ENCODE data around the gene ARHGAP8.

ARHGAP8 gene

GRCh38 chr22:44862281-44862680 lies 109.9 kb downstream of the ARHGAP8 start:
- Histone ChIP-seq H3K9me3 (ENCODE audit: insufficient read depth, low read depth, low read length) (no peaks in the 10 kb centered on the region), H3K36me3 (ENCODE audit: insufficient read depth, low read length) (no peaks in the 10 kb centered on the region), H4K20me1 (ENCODE audit: insufficient read depth, low read length, poor library complexity, severe bottlenecking) (no peaks in the 10 kb centered on the region), H2AFZ (ENCODE audit: low read length) (no peak overlapping the region), H3K4me2 (ENCODE audit: low read depth, low read length, poor library complexity, severe bottlenecking) (no peak overlapping the region), H3K4me1 (ENCODE audit: insufficient read depth, low read length, poor library complexity, severe bottlenecking) (no peaks in the 10 kb centered on the region), H3K27me3 (ENCODE audit: insufficient read depth, low read length, poor library complexity, severe bottlenecking) (no peaks in the 10 kb centered on the region), H3K79me2 (ENCODE audit: insufficient read depth, low read length) (no peaks in the 10 kb centered on the region), H3K9ac (ENCODE audit: low read depth, low read length, poor library complexity, severe bottlenecking) (no peak overlapping the region), H3F3A (ENCODE audit: low read depth) (no peaks in the 10 kb centered on the region), H3K4me3 (ENCODE audit: low read length, poor library complexity, severe bottlenecking) (no peak overlapping the region), H3K9me2 (replicated peaks; ENCODE audit: low read depth, low read length) (no peaks in the 10 kb centered on the region)
- TF ChIP-seq, protein P1, sequence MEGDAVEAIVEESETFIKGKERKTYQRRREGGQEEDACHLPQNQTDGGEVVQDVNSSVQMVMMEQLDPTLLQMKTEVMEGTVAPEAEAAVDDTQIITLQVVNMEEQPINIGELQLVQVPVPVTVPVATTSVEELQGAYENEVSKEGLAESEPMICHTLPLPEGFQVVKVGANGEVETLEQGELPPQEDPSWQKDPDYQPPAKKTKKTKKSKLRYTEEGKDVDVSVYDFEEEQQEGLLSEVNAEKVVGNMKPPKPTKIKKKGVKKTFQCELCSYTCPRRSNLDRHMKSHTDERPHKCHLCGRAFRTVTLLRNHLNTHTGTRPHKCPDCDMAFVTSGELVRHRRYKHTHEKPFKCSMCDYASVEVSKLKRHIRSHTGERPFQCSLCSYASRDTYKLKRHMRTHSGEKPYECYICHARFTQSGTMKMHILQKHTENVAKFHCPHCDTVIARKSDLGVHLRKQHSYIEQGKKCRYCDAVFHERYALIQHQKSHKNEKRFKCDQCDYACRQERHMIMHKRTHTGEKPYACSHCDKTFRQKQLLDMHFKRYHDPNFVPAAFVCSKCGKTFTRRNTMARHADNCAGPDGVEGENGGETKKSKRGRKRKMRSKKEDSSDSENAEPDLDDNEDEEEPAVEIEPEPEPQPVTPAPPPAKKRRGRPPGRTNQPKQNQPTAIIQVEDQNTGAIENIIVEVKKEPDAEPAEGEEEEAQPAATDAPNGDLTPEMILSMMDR (conservative IDR thresholded peaks at IDR 0.05; ENCODE audit: low read length) = no peak
- no peak for TF ChIP-seq EZH2phosphoT487 (IDR thresholded peaks at IDR 0.05; ENCODE audit: borderline replicate concordance)

- Histone ChIP-seq H3K4me2 (ENCODE audit: low read depth, low read length, poor library complexity, severe bottlenecking) (no peak overlapping the region), H3F3A (ENCODE audit: low read depth) (no peaks in the 10 kb centered on the region), H3K9me3 (ENCODE audit: insufficient read depth, low read depth, low read length) (no peaks in the 10 kb centered on the region), H3K4me3 (ENCODE audit: low read length, poor library complexity, severe bottlenecking) (no peak overlapping the region), H3K79me2 (ENCODE audit: insufficient read depth, low read length) (no peaks in the 10 kb centered on the region), H3K9me2 (replicated peaks; ENCODE audit: low read depth, low read length) (no peaks in the 10 kb centered on the region), H3K36me3 (ENCODE audit: insufficient read depth, low read length) (no peaks in the 10 kb centered on the region), H3K27me3 (ENCODE audit: insufficient read depth, low read length, poor library complexity, severe bottlenecking) (no peaks in the 10 kb centered on the region), H3K4me1 (ENCODE audit: insufficient read depth, low read length, poor library complexity, severe bottlenecking) (no peaks in the 10 kb centered on the region), H3K9ac (ENCODE audit: low read depth, low read length, poor library complexity, severe bottlenecking) (no peak overlapping the region), H2AFZ (ENCODE audit: low read length) (no peak overlapping the region), H4K20me1 (ENCODE audit: insufficient read depth, low read length, poor library complexity, severe bottlenecking) (no peaks in the 10 kb centered on the region)
- TF ChIP-seq, protein P1 (conservative IDR thresholded peaks at IDR 0.05; ENCODE audit: low read length) = no peak
- no peak for TF ChIP-seq EZH2phosphoT487 (IDR thresholded peaks at IDR 0.05; ENCODE audit: borderline replicate concordance)
These were observed 110.8 kb downstream of the ARHGAP8 start for GRCh38 chr22:44862981-44863860.

GRCh38 chr22:44865193-44866057 lies 113.0 kb downstream of the ARHGAP8 start:
- no peak overlapping the region for H2AFZ ChIP-seq (ENCODE audit: low read length)
- H3K27me3 ChIP-seq (ENCODE audit: insufficient read depth, low read length, poor library complexity, severe bottlenecking) = no peaks in the 10 kb centered on the region
- H3K36me3 ChIP-seq (ENCODE audit: insufficient read depth, low read length) = no peaks in the 10 kb centered on the region
- no peak for TF ChIP-seq EZH2phosphoT487 (IDR thresholded peaks at IDR 0.05; ENCODE audit: borderline replicate concordance)
- H3F3A ChIP-seq (ENCODE audit: low read depth) = no peaks in the 10 kb centered on the region
- no peak overlapping the region for H3K9ac ChIP-seq (ENCODE audit: low read depth, low read length, poor library complexity, severe bottlenecking)
- H3K9me3 ChIP-seq (ENCODE audit: insufficient read depth, low read depth, low read length) = no peaks in the 10 kb centered on the region
- H3K9me2 ChIP-seq (replicated peaks; ENCODE audit: low read depth, low read length) = no peaks in the 10 kb centered on the region
- no peak overlapping the region for H3K4me3 ChIP-seq (ENCODE audit: low read length, poor library complexity, severe bottlenecking)
- no peak overlapping the region for H3K4me2 ChIP-seq (ENCODE audit: low read depth, low read length, poor library complexity, severe bottlenecking)
- H3K4me1 ChIP-seq (ENCODE audit: insufficient read depth, low read length, poor library complexity, severe bottlenecking) = peaks cover 7% of the 10 kb centered on the region
- no peaks in the 10 kb centered on the region for H4K20me1 ChIP-seq (ENCODE audit: insufficient read depth, low read length, poor library complexity, severe bottlenecking)
- H3K79me2 ChIP-seq (ENCODE audit: insufficient read depth, low read length) = no peaks in the 10 kb centered on the region

Data from Loucy (cell line).